ENCODE measurements around the gene RSRC1.
"Not testable (repeated sequence)": the region's sequence is repeated elsewhere in the genome, so short reads cannot be mapped to it uniquely, and the experiment has no call there.

Gene RSRC1

GRCh38 chr3:158333736-158334135 lies 223.8 kb downstream of the RSRC1 start:
- FAIRE-seq, result no peak

- FAIRE-seq, result no peak
Measured at GRCh38 chr3:158337110-158337509, 227.2 kb downstream of the RSRC1 start.

- FAIRE-seq, result no peak
Measured at GRCh38 chr3:158339638-158340037, 229.7 kb downstream of the RSRC1 start.

- not testable (repeated sequence) for FAIRE-seq
Measured at GRCh38 chr3:158340951-158341350, 231.1 kb downstream of the RSRC1 start.

- no peak for FAIRE-seq
Measured at GRCh38 chr3:158347966-158348365, 238.1 kb downstream of the RSRC1 start.

- FAIRE-seq, result no peak
Measured at GRCh38 chr3:158350971-158351370, 241.1 kb downstream of the RSRC1 start.

GRCh38 chr3:158352551-158352950 lies 242.7 kb downstream of the RSRC1 start:
- FAIRE-seq, result no peak

GRCh38 chr3:158354713-158355112 lies 244.8 kb downstream of the RSRC1 start:
- FAIRE-seq, result peak; percentile 36

- FAIRE-seq, result peak; percentile 17
Measured at GRCh38 chr3:158355623-158356588, 246.0 kb downstream of the RSRC1 start.

GRCh38 chr3:158359339-158359738 lies 249.4 kb downstream of the RSRC1 start:
- no peak for FAIRE-seq

- no peak for FAIRE-seq
Measured at GRCh38 chr3:158360756-158361448, 251.0 kb downstream of the RSRC1 start.

GRCh38 chr3:158368271-158368670 lies 258.4 kb downstream of the RSRC1 start:
- FAIRE-seq, result no peak

- no peak for FAIRE-seq
Measured at GRCh38 chr3:158369279-158369678, 259.4 kb downstream of the RSRC1 start.

GRCh38 chr3:158379517-158379916 lies 269.6 kb downstream of the RSRC1 start:
- no peak for FAIRE-seq

- FAIRE-seq, result no peak
Measured at GRCh38 chr3:158381262-158381868, 271.5 kb downstream of the RSRC1 start.

- no peak for FAIRE-seq
Measured at GRCh38 chr3:158382479-158382878, 272.6 kb downstream of the RSRC1 start.

- FAIRE-seq, result no peak
Measured at GRCh38 chr3:158384019-158384418, 274.1 kb downstream of the RSRC1 start.

- no peak for FAIRE-seq
Measured at GRCh38 chr3:158395421-158395820, 285.5 kb downstream of the RSRC1 start.

- no peak for FAIRE-seq
Measured at GRCh38 chr3:158402590-158402989, 292.7 kb downstream of the RSRC1 start.

- no peak for FAIRE-seq
Measured at GRCh38 chr3:158403013-158403412, 293.1 kb downstream of the RSRC1 start.

GRCh38 chr3:158404131-158404718 lies 294.3 kb downstream of the RSRC1 start:
- no peak for FAIRE-seq

GRCh38 chr3:158405507-158405906 lies 295.6 kb downstream of the RSRC1 start:
- FAIRE-seq, result no peak

- FAIRE-seq, result no peak
Measured at GRCh38 chr3:158407844-158408517, 298.1 kb downstream of the RSRC1 start.
